GM23338 (cell line): ENCODE results near the gene NGFR. TPM values are rescaled to one million over a fixed set of nuclear protein-coding genes. Genes with fewer than 3 reads are reported as not detected.

Experiments used
- ATAC-seq: fragments of 200-7000 bp; cut with Tn5 transposase; 3 replicates; pipeline ENCODE4 v1.9.1; 2020
- DNase-seq: peaks from one replicate; pipeline ENCODE4 v3.0.0-alpha.2; 2015; ENCODE audit warnings: low spot score
- H2AFZ ChIP-seq: fragments of 200-600 bp; sonication (generic); 2 replicates; pipeline ENCODE4 v1.8.0; 2016; ENCODE audit warnings: antibody characterized with exemption, mild to moderate bottlenecking, moderate library complexity
- H3F3A ChIP-seq: fragments of 200-600 bp; sonication (generic); replicated peaks from 2 replicates; pipeline ENCODE4 v1.8.0; 2017; ENCODE audit warnings: antibody characterized with exemption, mixed run types, low read depth
- H3K27ac ChIP-seq: fragments of 200-600 bp; sonication (generic); 2 replicates; pipeline ENCODE4 v1.6.1; 2016; ENCODE audit warnings: low read depth
- H3K27me3 ChIP-seq: fragments of 200-600 bp; sonication (generic); 2 replicates; pipeline ENCODE4 v1.8.0; 2016; ENCODE audit warnings: mild to moderate bottlenecking, mixed run types, moderate library complexity; ENCODE audit not compliant: insufficient read depth
- H3K36me3 ChIP-seq: fragments of 200-600 bp; sonication (generic); 2 replicates; pipeline ENCODE4 v1.8.0; 2016; ENCODE audit warnings: mild to moderate bottlenecking; ENCODE audit not compliant: insufficient read depth
- H3K4me1 ChIP-seq: fragments of 200-600 bp; sonication (generic); 2 replicates; pipeline ENCODE4 v1.8.0; 2016; ENCODE audit warnings: mild to moderate bottlenecking, moderate library complexity; ENCODE audit not compliant: insufficient read depth
- H3K4me2 ChIP-seq: fragments of 200-600 bp; sonication (generic); 2 replicates; pipeline ENCODE4 v1.7.1; 2017; ENCODE audit warnings: mixed run types
- H3K4me3 ChIP-seq: fragments of 200-600 bp; sonication (generic); 2 replicates; pipeline ENCODE4 v1.6.1; 2016; ENCODE audit warnings: mixed run types
- H3K79me2 ChIP-seq: fragments of 200-600 bp; sonication (generic); replicated peaks from 2 replicates; pipeline ENCODE4 v1.8.0; 2017; ENCODE audit warnings: mild to moderate bottlenecking; ENCODE audit not compliant: insufficient read depth
- H3K9me2 ChIP-seq: fragments of 200-600 bp; sonication (generic); 2 replicates; pipeline ENCODE4 v1.8.0; 2017; ENCODE audit not compliant: insufficient read depth
- H4K20me1 ChIP-seq: fragments of 200-600 bp; sonication (generic); replicated peaks from 2 replicates; pipeline ENCODE4 v1.8.0; 2017; ENCODE audit warnings: mild to moderate bottlenecking; ENCODE audit not compliant: insufficient read depth
- H3K27ac Mint-ChIP-seq: 2 replicates; pipeline ENCODE4 v1.8.0; 2020; ENCODE audit warnings: inconsistent platforms, mild to moderate bottlenecking, moderate library complexity, mixed read lengths
- H3K27me3 Mint-ChIP-seq: 3 replicates; pipeline ENCODE4 v1.8.0; 2022; ENCODE audit warnings: low read depth, mild to moderate bottlenecking, moderate library complexity, mixed read lengths, inconsistent platforms; ENCODE audit not compliant: insufficient read depth, poor library complexity
- H3K36me3 Mint-ChIP-seq: 3 replicates; pipeline ENCODE4 v1.8.0; 2021; ENCODE audit warnings: low read depth, mild to moderate bottlenecking, inconsistent platforms, moderate library complexity, mixed read lengths
- H3K4me1 Mint-ChIP-seq: 3 replicates; pipeline ENCODE4 v1.8.0; 2020; ENCODE audit warnings: mild to moderate bottlenecking, inconsistent platforms, mixed read lengths
- H3K4me3 Mint-ChIP-seq: 3 replicates; pipeline ENCODE4 v1.8.0; 2021; ENCODE audit warnings: moderate library complexity, mild to moderate bottlenecking, inconsistent platforms, mixed read lengths
- H3K9me3 Mint-ChIP-seq: 3 replicates; pipeline ENCODE4 v1.8.0; 2020; ENCODE audit warnings: moderate library complexity, mild to moderate bottlenecking, inconsistent platforms, mixed read lengths
- CREB1 ChIP-seq: fragments of 250-450 bp; sonication (Bioruptor Pico); IDR thresholded peaks from 2 replicates; pipeline ENCODE4 v1.5.0; 2020; ENCODE audit warnings: low read depth, mild to moderate bottlenecking, moderate library complexity
- CTCF ChIP-seq, 2 experiments: fragments of 200-600 bp in 1 of 2; sonication (generic) in 1 of 2; conservative IDR thresholded peaks; 2 replicates each; pipeline versions ENCODE4 v1.5.1 to v1.6.1; 2016 to 2017; ENCODE audit warnings: antibody characterized with exemption in 2 of 2, low read depth in 2 of 2, mild to moderate bottlenecking in 2 of 2, moderate library complexity in 1 of 2
- ETS1 ChIP-seq: IDR thresholded peaks from 2 replicates; pipeline ENCODE4 v1.6.1; 2016; ENCODE audit warnings: antibody characterized with exemption
- EZH2 ChIP-seq: fragments of 200-600 bp; sonication (generic); IDR thresholded peaks from one replicate; pipeline ENCODE4 v1.8.0; 2017; ENCODE audit warnings: antibody characterized with exemption, mild to moderate bottlenecking, low read depth; ENCODE audit not compliant: unreplicated experiment
- REST ChIP-seq: IDR thresholded peaks from one replicate; pipeline ENCODE4 v1.6.1; 2018; ENCODE audit warnings: antibody characterized with exemption; ENCODE audit not compliant: unreplicated experiment
- STAT1 ChIP-seq: IDR thresholded peaks from one replicate; pipeline ENCODE4 v1.6.1; 2016; ENCODE audit warnings: antibody characterized with exemption; ENCODE audit not compliant: unreplicated experiment
- polyA plus RNA-seq: library from polyadenylated mRNA; unstranded; fragments of >200 nt; fragmentation: Nextera tagmentation; extraction: Ambion mirVana; gene quantifications from 2 replicates; pipeline ENCODE4 v1.2.1, GENCODE V29; 2016
- total RNA-seq: library from RNA; depleted of rRNA; stranded (reverse); fragments of >200 nt; shearing (Covaris generic); gene quantifications from 2 replicates; pipeline ENCODE4 v1.2.3, GENCODE V29; 2014

Gene NGFR
- total and polyA plus RNA-seq, 2 experiments from 2014 or later: 2.8 to 6.9 TPM

DNA sequence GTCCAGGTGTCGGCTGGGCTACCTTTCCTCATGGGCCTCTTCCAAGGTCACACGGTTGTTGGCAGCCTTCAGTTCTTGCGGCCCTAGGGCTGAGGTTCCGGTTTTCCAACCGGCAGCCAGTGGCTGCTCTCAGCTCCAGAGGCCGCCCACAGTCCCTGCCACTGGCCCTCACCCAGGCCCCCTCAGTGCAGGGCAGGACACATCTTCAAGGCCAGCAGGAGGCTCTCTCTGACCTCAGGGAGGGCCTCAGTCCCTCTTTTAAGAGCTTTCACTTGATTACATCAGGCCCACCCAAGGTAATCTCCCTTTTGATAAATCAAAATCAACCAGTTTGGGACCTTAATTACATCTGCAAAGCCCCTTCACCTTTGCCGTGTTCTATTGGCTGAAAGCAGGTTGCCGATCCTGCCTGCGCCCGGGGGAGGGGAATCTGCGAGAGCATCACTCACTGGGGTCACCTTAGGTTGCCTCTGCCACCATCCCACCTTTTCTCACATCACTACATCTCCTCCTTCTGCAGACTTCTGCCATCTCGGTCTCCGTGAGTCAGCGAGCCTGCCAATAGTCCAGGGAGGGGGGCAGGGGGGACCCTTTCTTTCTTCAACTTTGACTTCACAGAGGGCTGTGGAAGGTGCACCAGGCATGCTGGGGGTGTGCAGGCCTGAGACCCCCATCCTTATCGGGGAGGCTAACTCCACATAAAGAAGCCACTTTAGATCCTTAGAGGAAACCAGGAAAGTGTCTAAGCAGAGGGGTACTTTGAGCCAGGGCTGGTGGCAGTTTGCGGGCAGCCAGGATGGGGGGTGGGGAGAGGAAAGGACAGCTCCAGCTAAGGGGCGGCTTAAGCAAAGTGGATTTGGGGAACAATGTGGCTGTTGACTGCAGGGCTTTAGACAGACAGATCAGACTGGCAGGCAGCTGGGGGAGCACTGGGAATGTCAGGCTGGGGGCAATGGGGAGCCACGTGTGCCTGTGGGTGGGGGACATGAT, 51.7 kb downstream of the NGFR start:
- Histone ChIP-seq H3F3A (no peaks in the 10 kb centered on the region), H3K27ac (no peak overlapping the region), H2AFZ (0 out of 2 replicates have a peak overlapping the region, but pooled peaks have one; percentile 43), H3K27me3 (no peaks in the 10 kb centered on the region), H3K4me1 (peaks cover 20% of the 10 kb centered on the region; the same call in 1 of the 2 replicates), H3K79me2 (no peaks in the 10 kb centered on the region), H3K36me3 (no peaks in the 10 kb centered on the region), H3K4me2 (peak overlapping the region; percentile 55; the same call in 1 of the 2 replicates), H3K4me3 (no peak overlapping the region), H4K20me1 (no peaks in the 10 kb centered on the region), H3K9me2 (no peaks in the 10 kb centered on the region)
- H3K4me1 Mint-ChIP-seq: peaks cover 30% of the 10 kb centered on the region
- H3K36me3 Mint-ChIP-seq: no peaks in the 10 kb centered on the region
- peaks cover 5% of the 10 kb centered on the region; the same call in 1 of the 3 replicates for H3K9me3 Mint-ChIP-seq
- H3K27ac Mint-ChIP-seq: no peak overlapping the region; the same call in 1 of the 2 replicates
- H3K4me3 Mint-ChIP-seq: no peak overlapping the region; the same call in 2 of the 3 replicates
- ATAC-seq: no peak
- peaks cover 14% of the 10 kb centered on the region for H3K27me3 Mint-ChIP-seq
- TF ChIP-seq STAT1: no peak
- TF ChIP-seq CTCF (conservative IDR thresholded peaks at IDR 0.05; ENCODE audit: low read depth in 2 of 2): 0 out of 4 replicates have a peak, but pooled peaks of 1 of the 2 experiments have one; percentile 2
- DNase-seq: no peak

- Histone ChIP-seq H3K9me2 (no peaks in the 10 kb centered on the region), H3K4me3 (no peak overlapping the region), H3F3A (no peaks in the 10 kb centered on the region), H3K27ac (no peak overlapping the region), H3K36me3 (no peaks in the 10 kb centered on the region), H3K4me2 (no peak overlapping the region), H3K27me3 (no peaks in the 10 kb centered on the region), H3K4me1 (peaks cover 20% of the 10 kb centered on the region; the same call in 1 of the 2 replicates), H3K79me2 (no peaks in the 10 kb centered on the region), H4K20me1 (no peaks in the 10 kb centered on the region), H2AFZ (peak overlapping the region; percentile 32; the same call in 1 of the 2 replicates)
- Mint-ChIP-seq H3K36me3 (no peaks in the 10 kb centered on the region), H3K4me1 (peaks cover 30% of the 10 kb centered on the region), H3K27ac (no peak overlapping the region; the same call in 1 of the 2 replicates), H3K4me3 (no peak overlapping the region), H3K27me3 (peaks cover 14% of the 10 kb centered on the region), H3K9me3 (peaks cover 5% of the 10 kb centered on the region; the same call in 1 of the 3 replicates)
- ATAC-seq: no peak
- no peak for DNase-seq
- TF ChIP-seq CTCF (conservative IDR thresholded peaks at IDR 0.05; ENCODE audit: low read depth in 2 of 2) (no peak), EZH2 (no peak), CREB1 (no peak), REST (no peak), ETS1 (no peak), STAT1 (no peak)
Observed at GRCh38 chr17:49547566-49547965, 52.5 kb downstream of the NGFR start.
